ENCODE measurements around the gene CHST12.

The CHST12 gene

GRCh38 chr7:2403718-2404648, 572 bp downstream of the CHST12 start:
- H3K4me3 ChIP-seq (ENCODE audit: control insufficient read depth, low read depth, low read length) = peak overlapping the region; percentile 83
- no peak for DNase-seq (ENCODE audit: low read depth)
- peak; percentile 24 for TF ChIP-seq CTCF (IDR thresholded peaks at IDR 0.05; ENCODE audit: control insufficient read depth, insufficient read depth, low read depth, low read length, missing control alignments)

- H3K4me3 ChIP-seq (ENCODE audit: control insufficient read depth, low read depth, low read length) = peak overlapping the region; percentile 83
- no peak for DNase-seq (ENCODE audit: low read depth)
- TF ChIP-seq CTCF (IDR thresholded peaks at IDR 0.05; ENCODE audit: control insufficient read depth, insufficient read depth, low read depth, low read length, missing control alignments) = no peak
These were observed 1.3 kb downstream of the CHST12 start for GRCh38 chr7:2404714-2405119.

GRCh38 chr7:2405201-2405600, 1.8 kb downstream of the CHST12 start:
- TF ChIP-seq CTCF (IDR thresholded peaks at IDR 0.05; ENCODE audit: control insufficient read depth, insufficient read depth, low read depth, low read length, missing control alignments) = no peak
- no peak for DNase-seq (ENCODE audit: low read depth)
- H3K4me3 ChIP-seq (ENCODE audit: control insufficient read depth, low read depth, low read length) = no peak overlapping the region

- no peak for TF ChIP-seq CTCF (IDR thresholded peaks at IDR 0.05; ENCODE audit: control insufficient read depth, insufficient read depth, low read depth, low read length, missing control alignments)
- no peak overlapping the region for H3K4me3 ChIP-seq (ENCODE audit: control insufficient read depth, low read depth, low read length)
- no peak for DNase-seq (ENCODE audit: low read depth)
These were observed 2.4 kb downstream of the CHST12 start for GRCh38 chr7:2405601-2406345.

GRCh38 chr7:2409745-2410414, 6.5 kb downstream of the CHST12 start:
- no peak for TF ChIP-seq CTCF (IDR thresholded peaks at IDR 0.05; ENCODE audit: control insufficient read depth, insufficient read depth, low read depth, low read length, missing control alignments)
- no peak for DNase-seq (ENCODE audit: low read depth)
- no peak overlapping the region for H3K4me3 ChIP-seq (ENCODE audit: control insufficient read depth, low read depth, low read length)

- no peak for TF ChIP-seq CTCF (IDR thresholded peaks at IDR 0.05; ENCODE audit: control insufficient read depth, insufficient read depth, low read depth, low read length, missing control alignments)
- H3K4me3 ChIP-seq (ENCODE audit: control insufficient read depth, low read depth, low read length) = no peak overlapping the region
- no peak for DNase-seq (ENCODE audit: low read depth)
These were observed 7.6 kb downstream of the CHST12 start for GRCh38 chr7:2411049-2411448.

All from AG09309 (cell line).